Mesodermal cell (in vitro differentiated cells): ENCODE data around the gene ZBTB46.

Source experiments
- H3K27ac ChIP-seq: 2 replicates; pipeline ENCODE4 v1.7.0; 2013; ENCODE audit warnings: mild to moderate bottlenecking, low read depth, low read length, moderate library complexity; ENCODE audit not compliant: severe bottlenecking
- H3K36me3 ChIP-seq: 2 replicates; pipeline ENCODE4 v1.7.1; 2013; ENCODE audit warnings: mild to moderate bottlenecking, low read length, moderate library complexity; ENCODE audit not compliant: control insufficient read depth, insufficient read depth
- H3K4me1 ChIP-seq: one replicate; pipeline ENCODE4 v1.7.1; 2013; ENCODE audit warnings: mild to moderate bottlenecking, low read length; ENCODE audit not compliant: insufficient read depth, control insufficient read depth, poor library complexity, severe bottlenecking
- H3K4me3 ChIP-seq: 2 replicates; pipeline ENCODE4 v1.7.0; 2013; ENCODE audit warnings: low read length, control low read depth, mild to moderate bottlenecking; ENCODE audit not compliant: insufficient read depth, poor library complexity, severe bottlenecking; ENCODE audit errors: extremely low read depth
- H3K9me3 ChIP-seq: 2 replicates; pipeline ENCODE4 v1.7.1; 2013; ENCODE audit warnings: mild to moderate bottlenecking, low read length, moderate library complexity; ENCODE audit not compliant: control insufficient read depth
- WGBS, 2 experiments: methylation state at CpG; one replicate each; pipeline ENCODE4 v1.1.5; 2013; ENCODE audit warnings: missing lambda C conversion rate in 2 of 2; ENCODE audit not compliant: insufficient coverage in 2 of 2; 5-methylcytosine and 5-hydroxymethylcytosine counted together

ZBTB46 gene

GRCh38 chr20:63847237-63848002 lies 16.4 kb upstream of the ZBTB46 start:
- WGBS, 2 experiments = 15 to 40% methylated on average over 2 to 6 of the region's 16 CpGs
- H3K36me3 ChIP-seq = no peaks in the 10 kb centered on the region
- H3K9me3 ChIP-seq = no peaks in the 10 kb centered on the region
- H3K27ac ChIP-seq = peak overlapping the region; percentile 62
- no peak overlapping the region for H3K4me3 ChIP-seq
- H3K4me1 ChIP-seq = peaks cover 21% of the 10 kb centered on the region

GRCh38 chr20:63846888-63847236 lies 15.8 kb upstream of the ZBTB46 start:
- peak overlapping the region; percentile 34 for H3K4me3 ChIP-seq
- H3K36me3 ChIP-seq = no peaks in the 10 kb centered on the region
- 43 to 62% methylated on average over 2 to 3 of the region's 3 CpGs for WGBS, 2 experiments
- H3K4me1 ChIP-seq = peaks cover 21% of the 10 kb centered on the region
- H3K9me3 ChIP-seq = no peaks in the 10 kb centered on the region
- peak overlapping the region; percentile 41 for H3K27ac ChIP-seq

GRCh38 chr20:63846128-63846771 lies 15.2 kb upstream of the ZBTB46 start:
- Histone ChIP-seq H3K4me1 (peaks cover 21% of the 10 kb centered on the region), H3K27ac (peak overlapping the region; percentile 71), H3K9me3 (no peaks in the 10 kb centered on the region), H3K36me3 (no peaks in the 10 kb centered on the region), H3K4me3 (peak overlapping the region; percentile 34)
- 3 to 5% methylated on average over 8 to 15 of the region's 24 CpGs for WGBS, 2 experiments

- Histone ChIP-seq H3K36me3 (no peaks in the 10 kb centered on the region), H3K9me3 (no peaks in the 10 kb centered on the region), H3K4me3 (no peak overlapping the region), H3K27ac (no peak overlapping the region), H3K4me1 (peaks cover 21% of the 10 kb centered on the region)
- 97 to 100% methylated on average over 6 to 7 of the region's 9 CpGs for WGBS, 2 experiments
These were observed 13.5 kb upstream of the ZBTB46 start for GRCh38 chr20:63844511-63844991.

- 82 to 90% methylated on average over 15 of the region's 16 CpGs for WGBS, 2 experiments
- Histone ChIP-seq H3K4me1 (peaks cover 21% of the 10 kb centered on the region), H3K9me3 (no peaks in the 10 kb centered on the region), H3K4me3 (no peak overlapping the region), H3K27ac (no peak overlapping the region), H3K36me3 (no peaks in the 10 kb centered on the region)
These were observed 12.7 kb upstream of the ZBTB46 start for GRCh38 chr20:63843778-63844177.

- WGBS, 2 experiments = 89 to 93% methylated on average over 10 to 12 of the region's 12 CpGs
- no peaks in the 10 kb centered on the region for H3K36me3 ChIP-seq
- peaks cover 20% of the 10 kb centered on the region for H3K4me1 ChIP-seq
- no peak overlapping the region for H3K27ac ChIP-seq
- H3K4me3 ChIP-seq = no peak overlapping the region
- no peaks in the 10 kb centered on the region for H3K9me3 ChIP-seq
These were observed 12.2 kb upstream of the ZBTB46 start for GRCh38 chr20:63843222-63843621.

- peaks cover 10% of the 10 kb centered on the region for H3K4me1 ChIP-seq
- 90 to 94% methylated on average over 7 to 8 of the region's 9 CpGs for WGBS, 2 experiments
- no peak overlapping the region for H3K27ac ChIP-seq
- no peak overlapping the region for H3K4me3 ChIP-seq
- no peaks in the 10 kb centered on the region for H3K9me3 ChIP-seq
- H3K36me3 ChIP-seq = no peaks in the 10 kb centered on the region
These were observed 11.2 kb upstream of the ZBTB46 start for GRCh38 chr20:63842258-63842657.

- no peak overlapping the region for H3K4me3 ChIP-seq
- H3K9me3 ChIP-seq = no peaks in the 10 kb centered on the region
- WGBS, 2 experiments = 90 to 95% methylated on average over 11 of the region's 11 CpGs
- no peaks in the 10 kb centered on the region for H3K36me3 ChIP-seq
- H3K4me1 ChIP-seq = peaks cover 3% of the 10 kb centered on the region
- H3K27ac ChIP-seq = no peak overlapping the region
These were observed 9.4 kb upstream of the ZBTB46 start for GRCh38 chr20:63840405-63840828.

- Histone ChIP-seq H3K9me3 (no peaks in the 10 kb centered on the region), H3K27ac (no peak overlapping the region), H3K4me3 (no peak overlapping the region), H3K4me1 (peaks cover 11% of the 10 kb centered on the region), H3K36me3 (no peaks in the 10 kb centered on the region)
- WGBS, 2 experiments = 89 to 90% methylated on average over 13 of the region's 13 CpGs
These were observed 8.6 kb upstream of the ZBTB46 start for GRCh38 chr20:63839620-63840019.

- Histone ChIP-seq H3K27ac (no peak overlapping the region), H3K4me3 (no peak overlapping the region), H3K4me1 (peaks cover 30% of the 10 kb centered on the region), H3K9me3 (no peaks in the 10 kb centered on the region), H3K36me3 (no peaks in the 10 kb centered on the region)
- WGBS, 2 experiments = 84 to 90% methylated on average over 3 to 7 of the region's 8 CpGs
These were observed 6.4 kb upstream of the ZBTB46 start for GRCh38 chr20:63837479-63837878.
